Left lobe of liver (tissue), 2 donors: Measurements from ENCODE around the gene SULT1E1. TPM values are rescaled to one million over a fixed set of nuclear protein-coding genes. Genes with fewer than 3 reads are reported as not detected.

ENCODE experiments used
- ATAC-seq: fragments of 200-7000 bp; cut with Tn5 transposase; one replicate; pipeline ENCODE4 v1.9.1; 2020; ENCODE audit warnings: mild to moderate bottlenecking, moderate library complexity
- DNase-seq: peaks from one replicate; pipeline ENCODE4 v3.0.0-alpha.2; 2020; ENCODE audit warnings: low spot score
- total RNA-seq: library from RNA; stranded (reverse); gene quantifications from one replicate; pipeline ENCODE4 v1.2.1, GENCODE V29; 2021
- donor health status: DM: no; HTN: no; CAD: no; lungs with moderate emphysema.
- donor health status: DM: no; HTN: yes; CAD: no.

Gene SULT1E1
- total RNA-seq, 1 donor from 2014 or later, result 11.1 TPM

DNA sequence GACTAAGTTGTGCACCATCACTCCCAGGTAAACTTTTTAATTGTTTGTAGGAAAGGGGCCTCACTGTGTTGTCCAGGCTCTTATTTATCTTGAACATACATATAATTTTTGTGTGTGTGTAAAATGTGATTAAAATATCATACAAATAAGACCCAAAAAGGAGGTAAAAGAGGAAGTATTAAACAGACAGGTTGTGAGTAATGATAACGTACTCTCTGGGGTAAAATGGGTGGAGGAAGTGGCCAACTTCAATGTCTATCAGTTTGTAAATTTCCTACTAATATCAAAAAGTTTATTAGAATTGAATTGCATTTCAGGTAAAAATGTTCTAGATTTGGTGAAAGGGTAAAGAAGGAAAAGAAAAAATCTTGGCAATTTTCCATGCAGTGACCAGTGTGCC, 48.8 kb downstream of the SULT1E1 start:
- no peak for ATAC-seq
- no peak for DNase-seq

DNA sequence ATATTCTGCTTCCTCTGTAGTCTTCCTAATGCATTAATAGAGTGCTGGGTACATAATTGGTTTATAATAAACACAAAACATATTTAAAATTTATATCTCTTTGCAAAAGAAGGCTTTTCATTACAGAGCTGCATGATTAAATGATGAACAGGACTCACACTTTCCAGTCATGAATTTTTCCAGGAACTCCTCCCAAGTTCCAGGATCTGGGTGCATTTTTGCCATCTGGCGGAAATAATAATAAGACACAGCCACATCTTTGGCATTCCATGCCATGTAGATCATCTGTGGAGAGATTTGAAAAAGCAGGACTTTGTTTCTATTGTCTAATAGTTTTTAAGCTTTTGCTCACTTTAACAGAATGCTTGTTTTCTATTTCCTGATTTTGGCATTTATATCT, 59.3 kb downstream of the SULT1E1 start:
- DNase-seq (no peak), ATAC-seq (no peak)

DNA sequence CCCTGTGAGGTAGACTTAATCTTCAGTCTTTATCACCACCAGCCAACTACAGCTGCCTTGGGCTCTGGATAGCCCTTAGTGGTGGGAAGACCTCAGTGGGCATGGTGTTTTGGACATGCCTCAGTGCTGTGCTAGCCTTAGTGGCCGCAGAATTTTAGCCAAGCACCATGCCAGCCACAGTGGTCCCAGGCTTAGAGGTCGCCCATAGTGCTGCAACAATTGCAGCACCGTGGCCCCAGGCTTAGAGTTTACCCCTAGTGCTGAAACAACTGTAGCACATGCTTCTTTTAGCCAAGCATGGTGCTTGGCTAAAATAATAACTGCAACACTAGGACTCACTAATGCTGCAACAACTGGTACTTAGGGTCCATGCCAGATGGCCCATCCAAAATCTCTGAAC, 60.6 kb downstream of the SULT1E1 start:
- DNase-seq (no peak), ATAC-seq (no peak)

DNA sequence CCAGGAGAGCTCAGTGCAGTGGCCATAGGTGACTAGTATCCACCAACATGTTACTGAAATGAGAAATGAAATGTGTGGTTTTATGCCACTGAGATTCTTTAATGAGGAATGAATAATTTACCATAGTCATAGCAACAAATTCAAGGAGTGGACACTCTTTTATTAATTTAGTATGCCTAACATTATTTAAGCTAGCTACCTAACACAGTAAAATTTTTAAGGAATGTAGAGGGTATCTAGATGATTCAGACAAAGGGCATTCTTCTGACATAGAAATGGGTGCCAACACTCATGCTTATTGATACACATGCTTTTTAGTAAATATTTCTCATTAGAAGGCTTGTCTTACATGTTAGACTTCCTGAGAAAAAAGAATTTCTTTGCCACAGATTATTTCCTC, 66.2 kb downstream of the SULT1E1 start:
- ATAC-seq, result no peak

More for the DNA sequence above, 66.2 kb downstream of the SULT1E1 start:
- no peak for DNase-seq

Other genes starting within 250 kb of the SULT1E1 start
- gene UGT2A2, start 220.5 kb downstream of the SULT1E1 start, total RNA-seq, result not detected
- 0.18 TPM for gene UGT2A1, start 206.9 kb downstream of the SULT1E1 start, total RNA-seq
- 31.0 TPM for gene SULT1B1, start 99.5 kb downstream of the SULT1E1 start, total RNA-seq
- gene CSN1S1, start 70.9 kb upstream of the SULT1E1 start, total RNA-seq, result not detected
- gene CSN2, start 105.6 kb upstream of the SULT1E1 start, total RNA-seq, result not detected
- not detected for gene STATH, start 135.8 kb upstream of the SULT1E1 start, total RNA-seq
- gene HTN3, start 168.3 kb upstream of the SULT1E1 start, total RNA-seq, result not detected
- not detected for gene HTN1, start 190.3 kb upstream of the SULT1E1 start, total RNA-seq